ENCODE measurements around the gene HGFAC.

GRCh38 chr4:3413675-3414420 is 27.9 kb upstream of the HGFAC start:
- no peak for TF ChIP-seq CTCF (conservative IDR thresholded peaks at IDR 0.05; ENCODE audit: low read depth, low read length)
- TF ChIP-seq EZH2 (IDR thresholded peaks at IDR 0.05; ENCODE audit: low read length, unreplicated experiment) = no peak
- no peak for TF ChIP-seq EZH2phosphoT487 (IDR thresholded peaks at IDR 0.05; ENCODE audit: borderline replicate concordance, low read length)
